Muscle layer of colon (tissue), 2 donors: ENCODE data around the gene TEKTIP1.

Experiments
- H3K27ac ChIP-seq: one replicate; pipeline ENCODE4 v1.7.0; 2013; ENCODE audit warnings: low read depth, mild to moderate bottlenecking, low read length, moderate library complexity
- H3K27me3 ChIP-seq, 2 donors: one replicate each; pipeline ENCODE4 v1.7.0; 2013; ENCODE audit warnings: low read length in 2 of 2, mild to moderate bottlenecking in 2 of 2; ENCODE audit not compliant: insufficient read depth in 2 of 2, control insufficient read depth in 1 of 2
- H3K36me3 ChIP-seq: one replicate; pipeline ENCODE4 v1.7.0; 2013; ENCODE audit warnings: mild to moderate bottlenecking, low read length; ENCODE audit not compliant: insufficient read depth
- H3K4me1 ChIP-seq: one replicate; pipeline ENCODE4 v1.7.0; 2013; ENCODE audit warnings: mild to moderate bottlenecking, low read length; ENCODE audit not compliant: insufficient read depth
- H3K4me3 ChIP-seq, 2 donors: one replicate each; pipeline ENCODE4 v1.7.0; 2013; ENCODE audit warnings: low read length in 2 of 2, low read depth in 1 of 2, mild to moderate bottlenecking in 1 of 2, moderate library complexity in 1 of 2
- H3K9ac ChIP-seq: one replicate; pipeline ENCODE4 v1.7.0; 2013; ENCODE audit warnings: low read length
- H3K9me3 ChIP-seq: one replicate; pipeline ENCODE4 v1.7.0; 2013; ENCODE audit warnings: mild to moderate bottlenecking, low read length
- donor health status: abdominal sarcoma.
- donor health status: Adenocarcinoma of cecum.

The TEKTIP1 gene

GRCh38 chr19:3536429-3537100 is 2.4 kb upstream of the TEKTIP1 start:
- Histone ChIP-seq H3K4me1 (no peaks in the 10 kb centered on the region), H3K27me3 (no peaks in the 10 kb centered on the region), H3K27ac (no peak overlapping the region), H3K9ac (no peak overlapping the region), H3K9me3 (no peaks in the 10 kb centered on the region), H3K36me3 (peaks cover 23% of the 10 kb centered on the region), H3K4me3 (no peak overlapping the region)

GRCh38 chr19:3537101-3537437 is 1.9 kb upstream of the TEKTIP1 start:
- Histone ChIP-seq H3K36me3 (peaks cover 23% of the 10 kb centered on the region), H3K9me3 (no peaks in the 10 kb centered on the region), H3K4me1 (no peaks in the 10 kb centered on the region), H3K27me3 (no peaks in the 10 kb centered on the region), H3K27ac (no peak overlapping the region), H3K9ac (no peak overlapping the region), H3K4me3 (no peak overlapping the region)

- H3K4me3 ChIP-seq, result no peak overlapping the region
- no peak overlapping the region for H3K9ac ChIP-seq
- peaks cover 23% of the 10 kb centered on the region for H3K36me3 ChIP-seq
- H3K9me3 ChIP-seq, result no peaks in the 10 kb centered on the region
- no peak overlapping the region for H3K27ac ChIP-seq
- no peaks in the 10 kb centered on the region for H3K27me3 ChIP-seq
- H3K4me1 ChIP-seq, result no peaks in the 10 kb centered on the region
Measured at GRCh38 chr19:3537438-3538240, 1.3 kb upstream of the TEKTIP1 start.

- Histone ChIP-seq H3K36me3 (peaks cover 18% of the 10 kb centered on the region), H3K27me3 (no peaks in the 10 kb centered on the region), H3K27ac (no peak overlapping the region), H3K4me3 (no peak overlapping the region), H3K9ac (no peak overlapping the region), H3K4me1 (no peaks in the 10 kb centered on the region), H3K9me3 (no peaks in the 10 kb centered on the region)
Measured at GRCh38 chr19:3538258-3538929, 580 bp upstream of the TEKTIP1 start.

GRCh38 chr19:3539756-3540118 is 763 bp downstream of the TEKTIP1 start:
- Histone ChIP-seq H3K4me3 (no peak overlapping the region), H3K36me3 (peaks cover 14% of the 10 kb centered on the region), H3K27me3 (no peaks in the 10 kb centered on the region), H3K4me1 (no peaks in the 10 kb centered on the region), H3K27ac (no peak overlapping the region), H3K9me3 (no peaks in the 10 kb centered on the region), H3K9ac (no peak overlapping the region)

- H3K36me3 ChIP-seq, result peaks cover 4% of the 10 kb centered on the region
- no peaks in the 10 kb centered on the region for H3K27me3 ChIP-seq
- H3K9ac ChIP-seq, result no peak overlapping the region
- no peak overlapping the region for H3K27ac ChIP-seq
- H3K4me3 ChIP-seq, result no peak overlapping the region
- H3K4me1 ChIP-seq, result no peaks in the 10 kb centered on the region
- H3K9me3 ChIP-seq, result no peaks in the 10 kb centered on the region
Measured at GRCh38 chr19:3543150-3544057, 4.4 kb downstream of the TEKTIP1 start.

- H3K9ac ChIP-seq, result no peak overlapping the region
- no peak overlapping the region for H3K27ac ChIP-seq
- H3K4me3 ChIP-seq, result no peak overlapping the region
- no peaks in the 10 kb centered on the region for H3K4me1 ChIP-seq
- no peaks in the 10 kb centered on the region for H3K9me3 ChIP-seq
- no peaks in the 10 kb centered on the region for H3K27me3 ChIP-seq
- H3K36me3 ChIP-seq, result peaks cover 4% of the 10 kb centered on the region
Measured at GRCh38 chr19:3544058-3544376, 5.0 kb downstream of the TEKTIP1 start.

GRCh38 chr19:3544742-3545668 is 6.0 kb downstream of the TEKTIP1 start:
- no peaks in the 10 kb centered on the region for H3K9me3 ChIP-seq
- no peaks in the 10 kb centered on the region for H3K4me1 ChIP-seq
- H3K4me3 ChIP-seq, result no peak overlapping the region
- H3K27ac ChIP-seq, result no peak overlapping the region
- H3K9ac ChIP-seq, result no peak overlapping the region
- peaks cover 4% of the 10 kb centered on the region for H3K36me3 ChIP-seq
- H3K27me3 ChIP-seq, result no peaks in the 10 kb centered on the region

- Histone ChIP-seq H3K9me3 (no peaks in the 10 kb centered on the region), H3K27me3 (no peaks in the 10 kb centered on the region), H3K9ac (no peak overlapping the region), H3K27ac (no peak overlapping the region), H3K4me3 (no peak overlapping the region), H3K4me1 (no peaks in the 10 kb centered on the region), H3K36me3 (peaks cover 4% of the 10 kb centered on the region)
Measured at GRCh38 chr19:3545669-3546034, 6.7 kb downstream of the TEKTIP1 start.

GRCh38 chr19:3546119-3546518 is 7.1 kb downstream of the TEKTIP1 start:
- Histone ChIP-seq H3K27ac (no peak overlapping the region), H3K9ac (no peak overlapping the region), H3K27me3 (no peaks in the 10 kb centered on the region), H3K36me3 (peaks cover 4% of the 10 kb centered on the region), H3K4me1 (no peaks in the 10 kb centered on the region), H3K4me3 (no peak overlapping the region), H3K9me3 (no peaks in the 10 kb centered on the region)
